Measurements from ENCODE around the gene ZKSCAN8. TPM values are rescaled to one million over a fixed set of nuclear protein-coding genes. Genes with fewer than 3 reads are reported as not detected.

The ZKSCAN8 gene
- total RNA-seq, 1 experiment from 2014 or later: 25.4 TPM

DNA sequence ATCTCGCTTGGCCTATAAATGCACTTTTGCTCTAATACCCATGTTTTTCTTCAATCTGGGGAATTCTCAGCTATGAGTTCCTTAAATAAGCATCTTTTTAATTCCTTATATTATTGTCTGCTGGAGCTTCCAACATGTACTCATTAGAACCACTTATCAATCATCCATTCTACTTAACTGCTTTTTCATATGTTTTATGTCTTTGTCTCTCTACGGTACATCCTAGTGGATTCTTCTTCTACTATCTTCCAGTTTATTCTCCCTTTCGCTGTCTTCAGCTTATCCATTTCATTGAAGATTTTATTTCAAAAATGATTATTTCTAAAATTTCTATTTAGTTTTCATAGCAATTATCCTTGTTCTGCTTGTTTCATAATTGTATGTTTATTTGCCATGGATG is 29.7 kb upstream of the ZKSCAN8 start:
- Mint-ChIP-seq H3K9me3 (no peaks in the 10 kb centered on the region), H3K27me3 (ENCODE audit: low read depth) (peaks cover 31% of the 10 kb centered on the region), H3K36me3 (ENCODE audit: insufficient read depth in 1 of 3, low read depth in 3 of 3) (peaks cover 0 to 15% (median 7%) of the 10 kb centered on the region in 3 experiments; a peak in 5 of 7 replicates), H3K27ac (no peak overlapping the region), H3K4me3 (no peak overlapping the region), H3K4me1 (peaks cover 0 to 4% of the 10 kb centered on the region in 2 experiments; a peak in 1 of 4 replicates)
- Histone ChIP-seq H4K8ac (replicated peaks; ENCODE audit: insufficient read length, low read depth, low read length) (no peak overlapping the region), H2BK12ac (ENCODE audit: insufficient read length, low read depth, low read length) (no peak overlapping the region), H3K79me1 (ENCODE audit: insufficient read depth, low read depth, low read length, poor library complexity, severe bottlenecking) (no peaks in the 10 kb centered on the region), H2BK20ac (ENCODE audit: low read depth, low read length, poor library complexity, severe bottlenecking) (no peak overlapping the region), H2AK5ac (ENCODE audit: insufficient read length, low read length) (no peak overlapping the region), H3K4ac (ENCODE audit: low read depth, low read length) (no peak overlapping the region), H2BK5ac (ENCODE audit: insufficient read length, low read length) (no peak overlapping the region), H3K4me1 (ENCODE audit: insufficient read depth, low read length) (no peaks in the 10 kb centered on the region), H4K5ac (ENCODE audit: insufficient read length, low read depth, low read length) (no peak overlapping the region), H2AFZ (ENCODE audit: low read length) (no peak overlapping the region), H3K56ac (ENCODE audit: insufficient read length, low read depth, low read length) (no peak overlapping the region), H2BK120ac (ENCODE audit: low read depth, low read length, poor library complexity, severe bottlenecking) (no peak overlapping the region), H3K27ac (ENCODE audit: insufficient read length, low read depth, low read length) (no peak overlapping the region), H3K79me2 (ENCODE audit: insufficient read depth, low read length) (no peaks in the 10 kb centered on the region), H2BK15ac (ENCODE audit: low read depth, low read length) (no peak overlapping the region), H3K4me2 (ENCODE audit: insufficient read depth, insufficient read length, low read length) (no peak overlapping the region), H3K14ac (ENCODE audit: insufficient read depth, low read length) (no peak overlapping the region), H3T11ph (ENCODE audit: low read length) (no peak overlapping the region), H3K9ac (ENCODE audit: extremely low read depth, insufficient read length, low read length) (no peak overlapping the region), H3K18ac (ENCODE audit: insufficient read length, low read depth, low read length) (no peak overlapping the region), H3K23me2 (ENCODE audit: insufficient read length, low read depth, low read length, poor library complexity, severe bottlenecking) (no peaks in the 10 kb centered on the region), H3K27me3 (ENCODE audit: insufficient read depth, low read length) (no peaks in the 10 kb centered on the region; the same call in 1 of the 2 replicates), H3K23ac (ENCODE audit: insufficient read length, low read depth, low read length) (no peak overlapping the region), H3K9me3 (ENCODE audit: control insufficient read depth, low read depth, low read length) (no peaks in the 10 kb centered on the region), H4K91ac (ENCODE audit: insufficient read length, low read depth, low read length) (no peak overlapping the region), H4K20me1 (ENCODE audit: control insufficient read depth, insufficient read depth, insufficient read length) (no peaks in the 10 kb centered on the region)
- TF ChIP-seq, protein P1, sequence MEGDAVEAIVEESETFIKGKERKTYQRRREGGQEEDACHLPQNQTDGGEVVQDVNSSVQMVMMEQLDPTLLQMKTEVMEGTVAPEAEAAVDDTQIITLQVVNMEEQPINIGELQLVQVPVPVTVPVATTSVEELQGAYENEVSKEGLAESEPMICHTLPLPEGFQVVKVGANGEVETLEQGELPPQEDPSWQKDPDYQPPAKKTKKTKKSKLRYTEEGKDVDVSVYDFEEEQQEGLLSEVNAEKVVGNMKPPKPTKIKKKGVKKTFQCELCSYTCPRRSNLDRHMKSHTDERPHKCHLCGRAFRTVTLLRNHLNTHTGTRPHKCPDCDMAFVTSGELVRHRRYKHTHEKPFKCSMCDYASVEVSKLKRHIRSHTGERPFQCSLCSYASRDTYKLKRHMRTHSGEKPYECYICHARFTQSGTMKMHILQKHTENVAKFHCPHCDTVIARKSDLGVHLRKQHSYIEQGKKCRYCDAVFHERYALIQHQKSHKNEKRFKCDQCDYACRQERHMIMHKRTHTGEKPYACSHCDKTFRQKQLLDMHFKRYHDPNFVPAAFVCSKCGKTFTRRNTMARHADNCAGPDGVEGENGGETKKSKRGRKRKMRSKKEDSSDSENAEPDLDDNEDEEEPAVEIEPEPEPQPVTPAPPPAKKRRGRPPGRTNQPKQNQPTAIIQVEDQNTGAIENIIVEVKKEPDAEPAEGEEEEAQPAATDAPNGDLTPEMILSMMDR (conservative IDR thresholded peaks at IDR 0.05): no peak
- no CpG with 5 or more reads among the region's 3 CpGs for WGBS (ENCODE audit: extremely low coverage, insufficient read length, low lambda C conversion rate)
- DNase-seq: no peak
